ENCODE data around the gene CLCN6. TPM values are rescaled to one million over a fixed set of nuclear protein-coding genes. Genes with fewer than 3 reads are reported as not detected.

CLCN6 gene
- polyA plus RNA-seq, 1 donor (not counting 4 experiments of a cell fraction or from before 2014, with no cell fraction given), result 7.4 TPM

GRCh38 chr1:11759791-11760190 lies 46.2 kb upstream of the CLCN6 start:
- Histone ChIP-seq H3K36me3 (ENCODE audit: control insufficient read depth in 2 of 2, extremely low read depth in 1 of 2, insufficient read depth in 2 of 2, low read length in 2 of 2) (no peaks in the 10 kb centered on the region), H3K27ac (ENCODE audit: control insufficient read depth, insufficient read depth, low read length) (no peak overlapping the region), H2AFZ (ENCODE audit: control insufficient read depth, low read length) (no peak overlapping the region), H3K9me1 (ENCODE audit: control insufficient read depth, extremely low read depth, insufficient read depth, low read length) (no peaks in the 10 kb centered on the region), H3K4me1 (ENCODE audit: control insufficient read depth, extremely low read depth, insufficient read depth, low read length) (no peaks in the 10 kb centered on the region), H3K4me2 (ENCODE audit: control insufficient read depth, extremely low read depth, insufficient read depth, low read depth, low read length) (no peak overlapping the region), H3K27me3 (ENCODE audit: control insufficient read depth, extremely low read depth, insufficient read depth, low read length) (peaks cover 9% of the 10 kb centered on the region), H4K20me1 (ENCODE audit: control insufficient read depth, extremely low read depth, insufficient read depth, low read length) (no peaks in the 10 kb centered on the region), H3K79me2 (ENCODE audit: control insufficient read depth, insufficient read depth, low read length) (no peaks in the 10 kb centered on the region), H3K9ac (ENCODE audit: control insufficient read depth, extremely low read depth, insufficient read depth, low read length) (no peak overlapping the region), H3K4me3 (ENCODE audit: control insufficient read depth in 2 of 3, extremely low read depth in 1 of 3, insufficient read depth in 2 of 3, low read depth in 1 of 3, low read length in 3 of 3) (no peak overlapping the region), H3K9me3 (ENCODE audit: control insufficient read depth, low read depth, low read length) (no peaks in the 10 kb centered on the region)
- TF ChIP-seq EZH2 (IDR thresholded peaks at IDR 0.05; ENCODE audit: low read length) (no peak), CTCF (optimal IDR thresholded peaks at IDR 0.05 in 1 of 3, IDR thresholded peaks at IDR 0.05 in 1 of 3, conservative IDR thresholded peaks at IDR 0.05 in 1 of 3; ENCODE audit: extremely low read depth in 1 of 3, insufficient read depth in 2 of 3, low read length in 3 of 3) (no peak)
- FAIRE-seq (no peak), DNase-seq (ENCODE audit: low read depth, low spot score) (no peak)
- dilution Hi-C loops (cut with MboI; ENCODE audit: extremely low pct_ligation_motif_present, low sequenced_read_pairs), result no loop called here

GRCh38 chr1:11761285-11761684 lies 44.7 kb upstream of the CLCN6 start:
- Histone ChIP-seq H3K36me3 (ENCODE audit: control insufficient read depth in 2 of 2, extremely low read depth in 1 of 2, insufficient read depth in 2 of 2, low read length in 2 of 2) (no peaks in the 10 kb centered on the region), H3K9me1 (ENCODE audit: control insufficient read depth, extremely low read depth, insufficient read depth, low read length) (no peaks in the 10 kb centered on the region), H3K4me2 (ENCODE audit: control insufficient read depth, extremely low read depth, insufficient read depth, low read depth, low read length) (no peak overlapping the region), H3K4me1 (ENCODE audit: control insufficient read depth, extremely low read depth, insufficient read depth, low read length) (no peaks in the 10 kb centered on the region), H3K79me2 (ENCODE audit: control insufficient read depth, insufficient read depth, low read length) (no peaks in the 10 kb centered on the region), H3K9me3 (ENCODE audit: control insufficient read depth, low read depth, low read length) (no peaks in the 10 kb centered on the region), H3K27me3 (ENCODE audit: control insufficient read depth, extremely low read depth, insufficient read depth, low read length) (peaks cover 9% of the 10 kb centered on the region), H4K20me1 (ENCODE audit: control insufficient read depth, extremely low read depth, insufficient read depth, low read length) (no peaks in the 10 kb centered on the region), H2AFZ (ENCODE audit: control insufficient read depth, low read length) (no peak overlapping the region), H3K4me3 (ENCODE audit: control insufficient read depth in 2 of 3, extremely low read depth in 1 of 3, insufficient read depth in 2 of 3, low read depth in 1 of 3, low read length in 3 of 3) (no peak overlapping the region), H3K27ac (ENCODE audit: control insufficient read depth, insufficient read depth, low read length) (no peak overlapping the region), H3K9ac (ENCODE audit: control insufficient read depth, extremely low read depth, insufficient read depth, low read length) (no peak overlapping the region)
- FAIRE-seq (no peak), DNase-seq (ENCODE audit: low read depth, low spot score) (no peak)
- dilution Hi-C loops (cut with MboI; ENCODE audit: extremely low pct_ligation_motif_present, low sequenced_read_pairs), result no loop called here
- TF ChIP-seq EZH2 (IDR thresholded peaks at IDR 0.05; ENCODE audit: low read length) (no peak), CTCF (optimal IDR thresholded peaks at IDR 0.05 in 1 of 3, IDR thresholded peaks at IDR 0.05 in 1 of 3, conservative IDR thresholded peaks at IDR 0.05 in 1 of 3; ENCODE audit: extremely low read depth in 1 of 3, insufficient read depth in 2 of 3, low read length in 3 of 3) (no peak)

Data from keratinocyte (primary cell).